ENCODE results near the gene ZSCAN4.

GRCh38 chr19:57689750-57690149 lies 21.0 kb downstream of the ZSCAN4 start:
- TF ChIP-seq MAX (IDR thresholded peaks at IDR 0.05) (no peak), TAF1 (IDR thresholded peaks at IDR 0.05; ENCODE audit: low read depth) (no peak), USF1 (IDR thresholded peaks at IDR 0.05) (no peak), CEBPB (IDR thresholded peaks at IDR 0.05) (no peak), EP300 (IDR thresholded peaks at IDR 0.05; ENCODE audit: borderline replicate concordance) (no peak), NFIC (IDR thresholded peaks at IDR 0.05) (no peak), TEAD4 (IDR thresholded peaks at IDR 0.05) (no peak)
- TF ChIP-seq, protein P1, sequence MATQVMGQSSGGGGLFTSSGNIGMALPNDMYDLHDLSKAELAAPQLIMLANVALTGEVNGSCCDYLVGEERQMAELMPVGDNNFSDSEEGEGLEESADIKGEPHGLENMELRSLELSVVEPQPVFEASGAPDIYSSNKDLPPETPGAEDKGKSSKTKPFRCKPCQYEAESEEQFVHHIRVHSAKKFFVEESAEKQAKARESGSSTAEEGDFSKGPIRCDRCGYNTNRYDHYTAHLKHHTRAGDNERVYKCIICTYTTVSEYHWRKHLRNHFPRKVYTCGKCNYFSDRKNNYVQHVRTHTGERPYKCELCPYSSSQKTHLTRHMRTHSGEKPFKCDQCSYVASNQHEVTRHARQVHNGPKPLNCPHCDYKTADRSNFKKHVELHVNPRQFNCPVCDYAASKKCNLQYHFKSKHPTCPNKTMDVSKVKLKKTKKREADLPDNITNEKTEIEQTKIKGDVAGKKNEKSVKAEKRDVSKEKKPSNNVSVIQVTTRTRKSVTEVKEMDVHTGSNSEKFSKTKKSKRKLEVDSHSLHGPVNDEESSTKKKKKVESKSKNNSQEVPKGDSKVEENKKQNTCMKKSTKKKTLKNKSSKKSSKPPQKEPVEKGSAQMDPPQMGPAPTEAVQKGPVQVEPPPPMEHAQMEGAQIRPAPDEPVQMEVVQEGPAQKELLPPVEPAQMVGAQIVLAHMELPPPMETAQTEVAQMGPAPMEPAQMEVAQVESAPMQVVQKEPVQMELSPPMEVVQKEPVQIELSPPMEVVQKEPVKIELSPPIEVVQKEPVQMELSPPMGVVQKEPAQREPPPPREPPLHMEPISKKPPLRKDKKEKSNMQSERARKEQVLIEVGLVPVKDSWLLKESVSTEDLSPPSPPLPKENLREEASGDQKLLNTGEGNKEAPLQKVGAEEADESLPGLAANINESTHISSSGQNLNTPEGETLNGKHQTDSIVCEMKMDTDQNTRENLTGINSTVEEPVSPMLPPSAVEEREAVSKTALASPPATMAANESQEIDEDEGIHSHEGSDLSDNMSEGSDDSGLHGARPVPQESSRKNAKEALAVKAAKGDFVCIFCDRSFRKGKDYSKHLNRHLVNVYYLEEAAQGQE (IDR thresholded peaks at IDR 0.05; ENCODE audit: low read depth) = no peak

Measured in Ishikawa (cell line).